Neural cell (in vitro differentiated cells): ENCODE data around the gene PAQR3.

Source experiments
- CTCF ChIP-seq: fragments of 450-650 bp; IDR thresholded peaks from 2 replicates; pipeline ENCODE4 v1.5.1; 2014; ENCODE audit warnings: antibody characterized with exemption, mild to moderate bottlenecking, moderate library complexity; ENCODE audit not compliant: poor library complexity, severe bottlenecking
- POLR2AphosphoS5 ChIP-seq: IDR thresholded peaks from 2 replicates; pipeline ENCODE4 v1.6.1; 2012
- RAD21 ChIP-seq: fragments of 450-650 bp; conservative IDR thresholded peaks from 2 replicates; pipeline ENCODE4 v1.6.1; 2014; ENCODE audit warnings: antibody characterized with exemption, mild to moderate bottlenecking, moderate library complexity
- SMC3 ChIP-seq: fragments of 450-650 bp; conservative IDR thresholded peaks from 2 replicates; pipeline ENCODE4 v1.6.1; 2014; ENCODE audit warnings: antibody characterized with exemption, mild to moderate bottlenecking, moderate library complexity; ENCODE audit not compliant: poor library complexity
- TAF1 ChIP-seq: IDR thresholded peaks from 2 replicates; pipeline ENCODE4 v1.6.1; 2012; ENCODE audit warnings: low read depth

- TF ChIP-seq CTCF (no peak), SMC3 (no peak), TAF1 (no peak), POLR2AphosphoS5 (no peak), RAD21 (no peak)
These were observed 21.7 kb upstream of the PAQR3 start for GRCh38 chr4:78960926-78961325.
